Measurements from ENCODE around the gene ELL2.

The ELL2 gene

DNA sequence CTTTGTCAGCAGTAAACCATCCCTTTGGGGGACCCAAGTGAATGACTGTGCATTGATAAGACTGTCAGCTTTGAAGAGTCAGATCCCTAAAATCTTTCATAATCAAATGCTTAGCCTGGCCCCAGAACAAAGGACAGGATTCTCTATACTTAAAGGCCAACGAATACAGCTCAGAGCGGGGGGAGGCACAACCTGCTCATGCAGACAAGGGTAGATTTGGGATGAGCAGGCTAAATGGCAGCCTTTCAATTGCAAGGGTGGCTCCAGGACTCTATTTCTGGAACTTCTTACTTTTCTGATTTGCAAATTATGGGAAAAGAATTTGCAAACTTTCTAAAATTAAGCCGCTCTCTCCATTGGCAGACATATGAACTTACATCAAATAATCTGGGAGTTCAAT, 66.4 kb downstream of the ELL2 start:
- Mint-ChIP-seq H3K27me3 (no peaks in the 10 kb centered on the region), H3K4me3 (no peak overlapping the region), H3K36me3 (ENCODE audit: low read depth) (peaks cover 33% of the 10 kb centered on the region), H3K9me3 (no peaks in the 10 kb centered on the region), H3K4me1 (ENCODE audit: low read depth) (no peaks in the 10 kb centered on the region), H3K27ac (no peak overlapping the region)
- intact Hi-C loops (cut with micrococcal nuclease) = loop anchor here (10.0 kb wide), 1 partner anchor 440 kb away; no protein-coding TSS in a partner anchor

DNA sequence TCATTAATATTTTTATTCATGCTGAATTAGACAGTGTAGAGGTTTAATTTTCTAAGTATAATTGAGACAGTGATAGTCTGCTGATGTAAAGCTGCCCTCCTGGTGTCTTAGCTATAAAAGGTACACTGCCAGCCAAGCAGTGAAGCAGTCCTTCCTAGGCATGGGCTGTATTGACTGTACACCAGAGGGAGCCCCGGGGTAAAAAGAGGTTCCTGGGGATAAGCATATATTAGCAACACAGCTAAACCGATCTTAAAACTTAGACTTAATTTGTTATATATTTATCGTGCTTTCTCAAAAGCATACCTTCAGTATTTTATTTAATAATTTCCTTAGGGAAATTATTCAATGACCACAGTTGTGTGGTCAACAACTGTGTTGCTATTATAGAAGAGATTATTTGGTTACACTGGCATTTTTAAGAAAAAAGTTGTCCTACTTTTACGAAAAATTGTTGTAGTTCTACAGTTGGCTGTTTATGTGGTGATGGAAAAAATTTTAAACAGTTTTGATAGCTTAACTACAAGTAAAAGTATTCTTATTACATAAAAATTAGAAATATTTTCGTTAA, 68.8 kb downstream of the ELL2 start:
- Mint-ChIP-seq H3K4me3 (no peak overlapping the region), H3K27me3 (no peaks in the 10 kb centered on the region), H3K27ac (no peak overlapping the region), H3K4me1 (ENCODE audit: low read depth) (no peaks in the 10 kb centered on the region), H3K36me3 (ENCODE audit: low read depth) (peaks cover 26% of the 10 kb centered on the region), H3K9me3 (no peaks in the 10 kb centered on the region)
- intact Hi-C loops (cut with micrococcal nuclease) = loop anchor here (10.0 kb wide), 1 partner anchor 442 kb away; no protein-coding TSS in a partner anchor

- Mint-ChIP-seq H3K9me3 (no peaks in the 10 kb centered on the region), H3K36me3 (ENCODE audit: low read depth) (peaks cover 28% of the 10 kb centered on the region), H3K27me3 (no peaks in the 10 kb centered on the region), H3K4me1 (ENCODE audit: low read depth) (no peaks in the 10 kb centered on the region), H3K27ac (no peak overlapping the region), H3K4me3 (no peak overlapping the region)
- intact Hi-C loops (cut with micrococcal nuclease) = loop anchor here (10.0 kb wide), 1 partner anchor 443 kb away; no protein-coding TSS in a partner anchor
Observed at GRCh38 chr5:95891499-95891898, 70.2 kb downstream of the ELL2 start.

DNA sequence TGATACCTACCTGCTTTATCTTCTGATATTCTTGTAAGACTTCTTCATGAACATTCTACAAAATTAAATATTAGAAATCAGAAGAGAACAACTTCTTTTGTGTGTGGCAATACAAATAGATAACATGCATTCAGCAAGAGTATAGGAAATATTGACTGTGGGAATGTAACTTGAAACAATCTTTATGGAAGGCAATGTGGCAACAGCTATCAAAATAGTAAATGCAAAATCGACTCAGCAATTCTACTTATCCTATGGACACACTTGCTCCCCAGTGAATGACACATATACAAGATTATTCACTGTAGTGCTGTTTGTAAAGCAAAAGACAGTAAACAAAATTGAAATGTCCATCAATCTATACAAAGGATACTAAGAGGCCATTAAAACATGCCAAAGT, 72.6 kb downstream of the ELL2 start:
- H3K27me3 Mint-ChIP-seq = no peaks in the 10 kb centered on the region

GRCh38 chr5:95887977-95888376, 73.7 kb downstream of the ELL2 start:
- Mint-ChIP-seq H3K27me3 (peaks cover 2% of the 10 kb centered on the region), H3K36me3 (ENCODE audit: low read depth) (peaks cover 14% of the 10 kb centered on the region), H3K4me3 (no peak overlapping the region), H3K9me3 (no peaks in the 10 kb centered on the region), H3K4me1 (ENCODE audit: low read depth) (peaks cover 14% of the 10 kb centered on the region), H3K27ac (no peak overlapping the region)
- intact Hi-C loops (cut with micrococcal nuclease) = no loop called here

More for the DNA sequence above, 72.6 kb downstream of the ELL2 start:
- H3K4me1 Mint-ChIP-seq (ENCODE audit: low read depth) = peaks cover 6% of the 10 kb centered on the region
- H3K9me3 Mint-ChIP-seq = no peaks in the 10 kb centered on the region
- intact Hi-C loops (cut with micrococcal nuclease) = no loop called here
- H3K36me3 Mint-ChIP-seq (ENCODE audit: low read depth) = peaks cover 14% of the 10 kb centered on the region
- H3K27ac Mint-ChIP-seq = no peak overlapping the region
- no peak overlapping the region for H3K4me3 Mint-ChIP-seq

DNA sequence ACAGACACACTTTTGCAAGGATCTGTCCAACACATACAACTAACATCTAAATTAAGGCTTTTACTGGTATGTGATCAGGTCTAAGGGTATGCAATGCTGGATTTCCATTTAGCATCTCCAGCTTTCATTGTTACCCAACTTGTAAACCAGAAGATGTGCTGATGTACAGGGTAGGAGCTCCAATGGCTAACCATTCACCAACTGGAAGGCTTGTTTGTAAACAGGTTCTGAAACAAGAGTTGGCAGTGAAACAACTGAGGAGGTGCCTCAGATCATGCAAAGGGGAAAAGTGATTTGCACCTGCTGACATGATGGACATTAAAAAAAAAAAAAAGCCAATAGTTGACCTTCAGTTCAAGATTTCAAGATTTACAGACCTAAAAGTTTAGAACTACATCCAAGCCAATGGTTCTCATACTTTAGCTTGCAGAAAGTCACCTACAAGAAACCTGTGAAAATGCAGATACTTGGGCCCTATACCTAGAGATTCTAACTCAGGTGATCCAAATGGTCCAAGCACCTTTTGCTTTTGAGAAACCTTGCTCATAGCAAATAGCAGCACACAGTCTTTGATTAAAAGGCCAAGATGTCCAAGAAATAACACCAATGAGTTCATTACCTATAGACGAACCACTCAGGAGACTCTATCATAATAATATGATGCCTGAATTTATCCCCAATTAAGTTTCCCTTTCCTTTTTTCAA, 75.2 kb downstream of the ELL2 start:
- Mint-ChIP-seq H3K9me3 (no peaks in the 10 kb centered on the region), H3K36me3 (ENCODE audit: low read depth) (peaks cover 14% of the 10 kb centered on the region), H3K27ac (no peak overlapping the region), H3K4me3 (no peak overlapping the region), H3K27me3 (peaks cover 3% of the 10 kb centered on the region), H3K4me1 (ENCODE audit: low read depth) (peaks cover 16% of the 10 kb centered on the region)
- intact Hi-C loops (cut with micrococcal nuclease) = no loop called here

GRCh38 chr5:95884511-95884910, 77.1 kb downstream of the ELL2 start:
- Mint-ChIP-seq H3K9me3 (no peaks in the 10 kb centered on the region), H3K4me3 (no peak overlapping the region), H3K27me3 (peaks cover 6% of the 10 kb centered on the region), H3K36me3 (ENCODE audit: low read depth) (peaks cover 14% of the 10 kb centered on the region), H3K4me1 (ENCODE audit: low read depth) (peaks cover 16% of the 10 kb centered on the region), H3K27ac (no peak overlapping the region)
- intact Hi-C loops (cut with micrococcal nuclease) = no loop called here

- Mint-ChIP-seq H3K4me1 (ENCODE audit: low read depth) (peaks cover 16% of the 10 kb centered on the region), H3K27me3 (peaks cover 6% of the 10 kb centered on the region), H3K36me3 (ENCODE audit: low read depth) (peaks cover 13% of the 10 kb centered on the region), H3K4me3 (no peak overlapping the region), H3K27ac (no peak overlapping the region), H3K9me3 (no peaks in the 10 kb centered on the region)
- intact Hi-C loops (cut with micrococcal nuclease) = no loop called here
Observed at GRCh38 chr5:95884017-95884325, 77.7 kb downstream of the ELL2 start.

DNA sequence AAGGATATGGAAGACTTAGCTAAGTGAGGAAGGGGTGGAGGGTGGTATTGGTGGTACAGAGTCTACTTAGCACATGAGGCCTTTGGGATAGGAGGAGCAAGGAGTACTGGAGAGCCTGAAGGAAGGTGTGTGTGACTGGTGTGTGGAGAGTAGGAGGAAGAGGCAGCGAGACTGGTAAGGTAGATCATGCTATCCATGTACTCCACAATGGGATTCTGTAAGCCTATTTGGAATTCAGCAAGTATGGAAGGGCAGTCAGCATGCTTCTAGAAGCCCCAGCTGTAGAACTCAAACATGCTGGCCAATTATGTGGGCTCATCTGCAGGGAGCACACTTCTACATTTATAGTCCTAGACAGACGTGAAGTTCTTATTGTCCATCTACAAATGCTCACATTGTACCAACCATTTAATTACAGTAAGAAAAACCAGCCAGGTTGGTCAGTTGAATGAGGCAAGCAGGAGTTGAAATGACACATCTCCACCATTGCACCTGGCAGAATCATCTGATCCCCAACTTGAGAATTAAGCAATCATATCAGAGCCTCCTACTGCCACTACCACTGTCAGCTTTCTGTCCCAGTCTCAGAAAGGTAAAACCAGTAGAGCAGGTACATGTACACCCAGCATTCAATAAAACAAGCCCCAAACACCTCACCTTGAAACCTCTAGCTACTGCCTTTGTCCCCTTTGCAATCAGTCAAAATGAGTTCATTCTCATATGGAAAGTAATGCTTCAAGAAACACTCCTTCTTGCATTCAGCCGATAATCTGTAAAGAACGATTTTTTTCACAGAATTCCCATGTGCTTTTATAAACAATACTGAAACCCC, 78.2 kb downstream of the ELL2 start:
- H3K4me3 Mint-ChIP-seq = no peak overlapping the region
- no peak overlapping the region for H3K27ac Mint-ChIP-seq
- H3K4me1 Mint-ChIP-seq (ENCODE audit: low read depth) = peaks cover 16% of the 10 kb centered on the region
- H3K27me3 Mint-ChIP-seq = peaks cover 6% of the 10 kb centered on the region
- H3K36me3 Mint-ChIP-seq (ENCODE audit: low read depth) = peaks cover 8% of the 10 kb centered on the region
- H3K9me3 Mint-ChIP-seq = no peaks in the 10 kb centered on the region
- intact Hi-C loops (cut with micrococcal nuclease) = no loop called here

GRCh38 chr5:95881833-95882232, 79.8 kb downstream of the ELL2 start:
- no peak overlapping the region for H3K27ac Mint-ChIP-seq

DNA sequence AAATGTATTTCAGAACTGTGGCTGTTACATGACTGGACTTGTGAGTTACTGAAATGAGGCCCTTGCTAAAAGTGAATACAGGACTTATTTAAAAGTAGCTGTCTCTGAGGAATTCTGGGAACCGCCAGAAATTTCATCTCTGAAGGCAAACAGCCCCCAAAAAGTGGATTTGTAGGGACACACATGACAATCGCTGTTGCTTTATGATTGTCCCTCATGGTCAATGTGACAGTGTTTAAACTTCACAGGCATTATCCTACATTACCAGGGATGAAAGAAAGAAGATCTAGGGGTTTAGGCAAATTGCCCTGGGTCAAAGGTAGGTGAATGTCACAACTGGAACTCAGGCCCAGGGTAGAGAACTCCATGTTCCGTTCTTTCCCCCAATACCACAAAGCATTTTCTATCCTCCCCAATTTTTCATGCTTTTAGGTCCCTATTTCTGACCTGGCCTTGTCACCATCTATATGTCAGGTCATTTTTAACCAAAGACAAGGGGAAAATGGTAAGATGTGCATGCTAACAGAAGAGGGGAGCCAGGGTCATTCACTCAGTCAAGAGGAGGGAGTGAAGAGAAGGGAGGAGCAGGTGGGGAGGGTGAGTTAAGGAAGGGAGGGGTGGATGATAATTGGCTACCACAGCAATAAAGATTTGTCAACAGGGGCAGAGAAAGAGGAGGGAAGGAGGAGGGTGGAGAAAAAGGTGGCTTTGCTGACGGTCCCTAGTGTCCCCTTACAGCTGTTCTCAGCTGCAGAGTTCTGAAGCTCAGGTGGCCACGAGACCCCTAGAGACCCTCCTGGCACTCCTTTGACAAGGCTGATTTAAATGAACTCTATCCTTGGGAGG, 81.3 kb downstream of the ELL2 start:
- Mint-ChIP-seq H3K27ac (no peak overlapping the region), H3K4me3 (no peak overlapping the region), H3K27me3 (peaks cover 7% of the 10 kb centered on the region), H3K9me3 (no peaks in the 10 kb centered on the region), H3K36me3 (ENCODE audit: low read depth) (no peaks in the 10 kb centered on the region), H3K4me1 (ENCODE audit: low read depth) (peaks cover 16% of the 10 kb centered on the region)
- intact Hi-C loops (cut with micrococcal nuclease) = no loop called here

More at GRCh38 chr5:95881833-95882232, 79.8 kb downstream of the ELL2 start:
- H3K36me3 Mint-ChIP-seq (ENCODE audit: low read depth) = no peaks in the 10 kb centered on the region
- no peaks in the 10 kb centered on the region for H3K9me3 Mint-ChIP-seq
- peaks cover 7% of the 10 kb centered on the region for H3K27me3 Mint-ChIP-seq
- H3K4me3 Mint-ChIP-seq = no peak overlapping the region
- intact Hi-C loops (cut with micrococcal nuclease) = no loop called here
- peaks cover 16% of the 10 kb centered on the region for H3K4me1 Mint-ChIP-seq (ENCODE audit: low read depth)

- peaks cover 16% of the 10 kb centered on the region for H3K4me1 Mint-ChIP-seq (ENCODE audit: low read depth)
- intact Hi-C loops (cut with micrococcal nuclease) = no loop called here
- peaks cover 7% of the 10 kb centered on the region for H3K27me3 Mint-ChIP-seq
- H3K27ac Mint-ChIP-seq = no peak overlapping the region
- H3K36me3 Mint-ChIP-seq (ENCODE audit: low read depth) = no peaks in the 10 kb centered on the region
- no peak overlapping the region for H3K4me3 Mint-ChIP-seq
- H3K9me3 Mint-ChIP-seq = no peaks in the 10 kb centered on the region
Observed at GRCh38 chr5:95879661-95880060, 82.0 kb downstream of the ELL2 start.

- Mint-ChIP-seq H3K27me3 (peaks cover 7% of the 10 kb centered on the region), H3K4me3 (no peak overlapping the region), H3K9me3 (no peaks in the 10 kb centered on the region), H3K27ac (no peak overlapping the region), H3K4me1 (ENCODE audit: low read depth) (peaks cover 6% of the 10 kb centered on the region), H3K36me3 (ENCODE audit: low read depth) (no peaks in the 10 kb centered on the region)
- intact Hi-C loops (cut with micrococcal nuclease) = no loop called here
Observed at GRCh38 chr5:95878417-95879323, 83.0 kb downstream of the ELL2 start.

All from dendritic cell treated with granulocyte-macrophage colony-stimulating factor and Interleukin-4, amounts not matched to agents 40 ng/mL and 50 ng/mL, for 4 days (primary cell).